Fibroblast of the aortic adventitia (primary cell): ENCODE results near the gene ECSCR. TPM values are rescaled to one million over a fixed set of nuclear protein-coding genes. Genes with fewer than 3 reads are reported as not detected.
A peak's percentile ranks its signal among the peaks of the same experiment; 100 is the strongest.

Source experiments
- DNase-seq: peaks from one replicate; pipeline ENCODE4 v3.0.0-alpha.2; 2010; ENCODE audit warnings: low read depth
- H3K4me3 ChIP-seq: 2 replicates; pipeline ENCODE4 v1.5.1; 2011; ENCODE audit warnings: low read depth, mild to moderate bottlenecking, control low read depth, low read length, moderate library complexity
- total RNA-seq: library from RNA; depleted of rRNA; stranded (reverse); fragments of >200 nt; gene quantifications from 2 replicates; pipeline ENCODE4 v1.2.3, GENCODE V29; 2012; ENCODE audit warnings: low replicate concordance
- TF ChIP-seq, protein P1 (sequence below): IDR thresholded peaks from 2 replicates; pipeline ENCODE4 v1.5.1; 2011; ENCODE audit warnings: mild to moderate bottlenecking, low read length, control low read depth, inconsistent platforms; ENCODE audit not compliant: insufficient read depth

Gene ECSCR
- total RNA-seq, 1 donor = 0.36 TPM

- TF ChIP-seq, protein P1, sequence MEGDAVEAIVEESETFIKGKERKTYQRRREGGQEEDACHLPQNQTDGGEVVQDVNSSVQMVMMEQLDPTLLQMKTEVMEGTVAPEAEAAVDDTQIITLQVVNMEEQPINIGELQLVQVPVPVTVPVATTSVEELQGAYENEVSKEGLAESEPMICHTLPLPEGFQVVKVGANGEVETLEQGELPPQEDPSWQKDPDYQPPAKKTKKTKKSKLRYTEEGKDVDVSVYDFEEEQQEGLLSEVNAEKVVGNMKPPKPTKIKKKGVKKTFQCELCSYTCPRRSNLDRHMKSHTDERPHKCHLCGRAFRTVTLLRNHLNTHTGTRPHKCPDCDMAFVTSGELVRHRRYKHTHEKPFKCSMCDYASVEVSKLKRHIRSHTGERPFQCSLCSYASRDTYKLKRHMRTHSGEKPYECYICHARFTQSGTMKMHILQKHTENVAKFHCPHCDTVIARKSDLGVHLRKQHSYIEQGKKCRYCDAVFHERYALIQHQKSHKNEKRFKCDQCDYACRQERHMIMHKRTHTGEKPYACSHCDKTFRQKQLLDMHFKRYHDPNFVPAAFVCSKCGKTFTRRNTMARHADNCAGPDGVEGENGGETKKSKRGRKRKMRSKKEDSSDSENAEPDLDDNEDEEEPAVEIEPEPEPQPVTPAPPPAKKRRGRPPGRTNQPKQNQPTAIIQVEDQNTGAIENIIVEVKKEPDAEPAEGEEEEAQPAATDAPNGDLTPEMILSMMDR = no peak
- no peak for DNase-seq
- no peak overlapping the region for H3K4me3 ChIP-seq
These were observed 55.0 kb downstream of the ECSCR start for GRCh38 chr5:139407517-139407916.

- TF ChIP-seq, protein P1 = no peak
- no peak for DNase-seq
- H3K4me3 ChIP-seq = no peak overlapping the region
These were observed 55.6 kb downstream of the ECSCR start for GRCh38 chr5:139406963-139407362.

DNA sequence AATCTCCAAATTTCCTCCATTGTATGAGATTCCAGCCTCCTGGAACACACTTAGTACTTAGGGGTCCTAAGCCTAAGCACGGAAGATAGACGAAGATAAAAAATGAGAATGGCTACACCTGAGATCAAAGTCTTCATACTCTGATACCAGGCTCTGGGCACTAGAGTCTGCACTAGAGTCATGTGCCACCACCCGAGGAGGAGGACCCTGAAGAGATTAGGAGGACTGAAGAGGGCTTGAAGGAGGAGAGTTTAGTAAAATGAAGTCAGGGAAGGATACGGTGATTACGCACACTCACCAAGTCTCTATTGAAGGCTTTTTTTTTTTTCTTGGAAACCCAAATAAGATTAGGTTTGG is 58.1 kb downstream of the ECSCR start:
- TF ChIP-seq, protein P1 = no peak
- H3K4me3 ChIP-seq = no peak overlapping the region
- no peak for DNase-seq

- TF ChIP-seq, protein P1 = no peak
- peak within 1 kb of the TSS; percentile 79 for H3K4me3 ChIP-seq
- DNase-seq = peak; percentile 96
These were observed 58.6 kb downstream of the ECSCR start, which contains the start of gene SPATA24 for GRCh38 chr5:139403787-139404483. TSS of gene SPATA24 (minus strand) at chr5:139404089. CDS start at chr5:139404060, 29 bp downstream.

GRCh38 chr5:139403418-139403786 is 59.1 kb downstream of the ECSCR start:
- TF ChIP-seq, protein P1 = no peak
- DNase-seq = no peak
- H3K4me3 ChIP-seq = peak overlapping the region; percentile 79

- H3K4me3 ChIP-seq = no peak overlapping the region
- DNase-seq = no peak
- TF ChIP-seq, protein P1 = peak; percentile 24
These were observed 59.9 kb downstream of the ECSCR start for GRCh38 chr5:139402561-139403158.
